HG03064 (cell line): Measurements from ENCODE around the gene PPP1R14B.

Experiments
- ATAC-seq: cut with Tn5 transposase; IDR thresholded peaks from one replicate; pipeline ENCODE4 v1.9.1; 2021; ENCODE audit warnings: low read depth; ENCODE audit not compliant: unreplicated experiment

PPP1R14B gene

GRCh38 chr11:64246871-64247728 lies at the start of gene PPP1R14B:
TSS of gene PPP1R14B (minus strand) at chr11:64246943. CDS start at chr11:64246673, 270 bp downstream.
- peak; percentile 36 for ATAC-seq

- no peak for ATAC-seq
These were observed 49.5 kb upstream of the PPP1R14B start for GRCh38 chr11:64296236-64296635.

GRCh38 chr11:64295760-64296159 lies 49.0 kb upstream of the PPP1R14B start:
- ATAC-seq: no peak

GRCh38 chr11:64294774-64295173 lies 48.0 kb upstream of the PPP1R14B start:
- no peak for ATAC-seq

- no peak for ATAC-seq
These were observed 45.9 kb upstream of the PPP1R14B start for GRCh38 chr11:64292460-64293254.

GRCh38 chr11:64291752-64292459 lies 45.2 kb upstream of the PPP1R14B start:
- ATAC-seq: no peak

GRCh38 chr11:64291262-64291751 lies 44.6 kb upstream of the PPP1R14B start, which contains the start of gene KCNK4:
TSS of gene KCNK4 (plus strand) at chr11:64291302. CDS start at chr11:64293019, 1,717 bp downstream.
- no peak for ATAC-seq

- ATAC-seq: no peak
These were observed 43.9 kb upstream of the PPP1R14B start for GRCh38 chr11:64290352-64291261.

- no peak for ATAC-seq
These were observed 42.3 kb upstream of the PPP1R14B start for GRCh38 chr11:64289002-64289564.

- no peak for ATAC-seq
These were observed 41.6 kb upstream of the PPP1R14B start for GRCh38 chr11:64288353-64288750.

- no peak for ATAC-seq
These were observed 41.1 kb upstream of the PPP1R14B start for GRCh38 chr11:64287676-64288352.

- ATAC-seq: no peak
These were observed 40.0 kb upstream of the PPP1R14B start for GRCh38 chr11:64286801-64287159.

GRCh38 chr11:64285885-64286800 lies 39.4 kb upstream of the PPP1R14B start:
- ATAC-seq: no peak

GRCh38 chr11:64284962-64285884 lies 38.5 kb upstream of the PPP1R14B start, which contains the start of gene GPR137:
TSS of gene GPR137 (plus strand) at chr11:64285848. CDS start at chr11:64286525, 677 bp downstream.
- peak; percentile 58 for ATAC-seq

GRCh38 chr11:64284048-64284961 lies 37.6 kb upstream of the PPP1R14B start, which contains the start of gene BAD:
TSS of gene BAD (minus strand) at chr11:64284665. CDS start at chr11:64284368, 297 bp downstream.
- ATAC-seq: peak; percentile 50
